NB4 (cell line): ENCODE data around the gene MICAL3.

ENCODE experiments used
- MYC ChIP-seq: IDR thresholded peaks from 2 replicates; pipeline ENCODE4 v1.6.1; 2011; ENCODE audit warnings: low read depth, low read length
- POLR2A ChIP-seq: IDR thresholded peaks from 2 replicates; pipeline ENCODE4 v1.6.1; 2011; ENCODE audit warnings: mild to moderate bottlenecking; ENCODE audit not compliant: insufficient read length; ENCODE audit errors: extremely low read depth
- TF ChIP-seq, protein P1 (sequence below): IDR thresholded peaks from one replicate; pipeline ENCODE4 v1.5.1; 2012; ENCODE audit warnings: low read depth, low read length
- TF ChIP-seq, protein P2 (sequence below): IDR thresholded peaks from 2 replicates; pipeline ENCODE4 v1.6.1; 2011; ENCODE audit warnings: low read depth, low read length

DNA sequence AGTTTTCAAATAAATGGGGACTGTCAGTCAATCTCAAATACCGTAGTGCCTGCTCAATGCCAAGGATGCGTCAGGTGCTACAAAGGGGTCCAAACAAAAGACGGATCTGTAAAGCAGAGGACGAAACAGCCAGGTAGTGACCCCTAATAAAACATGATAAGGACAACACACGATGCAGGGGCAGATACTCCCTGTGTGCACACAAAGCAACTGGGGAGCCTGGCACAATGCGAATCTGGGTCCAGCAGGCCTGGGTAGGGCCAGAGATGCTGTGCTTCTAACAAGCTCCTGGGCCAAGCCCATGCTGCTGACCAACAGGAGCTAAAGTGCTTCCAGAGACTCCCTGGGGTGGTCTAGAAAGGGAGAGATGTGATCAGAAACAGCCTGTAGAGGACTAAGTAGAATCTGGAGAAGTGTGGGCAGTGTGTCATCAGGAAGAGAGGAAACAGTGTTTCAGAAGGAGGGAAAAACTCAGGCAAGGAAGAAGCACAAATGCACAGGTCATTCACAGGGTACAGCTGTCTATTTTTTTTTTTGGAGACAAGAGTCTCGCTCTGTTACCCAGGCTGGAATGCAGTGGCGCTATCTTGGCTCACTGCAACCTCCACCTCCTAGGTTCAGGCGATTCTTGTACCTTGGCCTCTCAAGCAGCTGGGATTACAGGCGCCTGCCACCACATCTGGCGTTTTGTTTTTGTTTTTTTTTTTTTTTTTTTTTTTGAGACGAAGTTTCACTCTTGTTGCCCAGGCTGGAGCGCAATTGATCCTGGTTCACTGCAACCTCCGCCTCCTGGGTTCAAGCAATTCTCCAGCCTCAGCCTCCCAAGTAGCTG lies 74.5 kb downstream of the MICAL3 start:
- TF ChIP-seq, protein P1, sequence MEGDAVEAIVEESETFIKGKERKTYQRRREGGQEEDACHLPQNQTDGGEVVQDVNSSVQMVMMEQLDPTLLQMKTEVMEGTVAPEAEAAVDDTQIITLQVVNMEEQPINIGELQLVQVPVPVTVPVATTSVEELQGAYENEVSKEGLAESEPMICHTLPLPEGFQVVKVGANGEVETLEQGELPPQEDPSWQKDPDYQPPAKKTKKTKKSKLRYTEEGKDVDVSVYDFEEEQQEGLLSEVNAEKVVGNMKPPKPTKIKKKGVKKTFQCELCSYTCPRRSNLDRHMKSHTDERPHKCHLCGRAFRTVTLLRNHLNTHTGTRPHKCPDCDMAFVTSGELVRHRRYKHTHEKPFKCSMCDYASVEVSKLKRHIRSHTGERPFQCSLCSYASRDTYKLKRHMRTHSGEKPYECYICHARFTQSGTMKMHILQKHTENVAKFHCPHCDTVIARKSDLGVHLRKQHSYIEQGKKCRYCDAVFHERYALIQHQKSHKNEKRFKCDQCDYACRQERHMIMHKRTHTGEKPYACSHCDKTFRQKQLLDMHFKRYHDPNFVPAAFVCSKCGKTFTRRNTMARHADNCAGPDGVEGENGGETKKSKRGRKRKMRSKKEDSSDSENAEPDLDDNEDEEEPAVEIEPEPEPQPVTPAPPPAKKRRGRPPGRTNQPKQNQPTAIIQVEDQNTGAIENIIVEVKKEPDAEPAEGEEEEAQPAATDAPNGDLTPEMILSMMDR = no peak
- TF ChIP-seq POLR2A = no peak
- TF ChIP-seq, protein P2, sequence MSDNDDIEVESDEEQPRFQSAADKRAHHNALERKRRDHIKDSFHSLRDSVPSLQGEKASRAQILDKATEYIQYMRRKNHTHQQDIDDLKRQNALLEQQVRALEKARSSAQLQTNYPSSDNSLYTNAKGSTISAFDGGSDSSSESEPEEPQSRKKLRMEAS = no peak
- no peak for TF ChIP-seq MYC
